SK-N-SH (cell line): Measurements from ENCODE around the gene BARX1. TPM values are rescaled to one million over a fixed set of nuclear protein-coding genes. Genes with fewer than 3 reads are reported as not detected.

Experiments used
- CTCF ChIA-PET: fragments of 300-600, 350-600 bp; formaldehyde crosslinking; extraction: SDS; loops from one replicate; lab custom pipeline; 2021; lab: Yijun Ruan, JAX
- POLR2A ChIA-PET: fragments of 350-600 bp; sonication (Branson Sonifier 250); formaldehyde crosslinking; extraction: SDS; loops from one replicate; lab custom pipeline; 2020; ENCODE audit warnings: antibody characterized with exemption, inconsistent platforms; lab: Yijun Ruan, JAX
- DNase-seq: peaks from one replicate; pipeline ENCODE4 v3.0.0; 2012
- H2AFZ ChIP-seq: fragments of 200-600 bp; sonication (generic); 2 replicates; pipeline ENCODE4 v1.8.1; 2016; ENCODE audit warnings: antibody characterized with exemption, mild to moderate bottlenecking, low read depth
- H3F3A ChIP-seq: fragments of 200-600 bp; sonication (generic); replicated peaks from 2 replicates; pipeline ENCODE3; 2016; ENCODE audit warnings: antibody characterized with exemption, mild to moderate bottlenecking; ENCODE audit not compliant: insufficient read depth
- H3K27ac ChIP-seq, 2 experiments: fragments of 200-500 bp in 1 of 2; fragments of 200-600 bp in 1 of 2; sonication (Bioruptor generic) in 1 of 2; sonication (generic), shearing (Covaris generic) in 1 of 2; 2 replicates each; pipeline versions ENCODE4 v1.5.1 to v1.6.1; 2014 to 2016; ENCODE audit warnings: low read depth in 2 of 2, inconsistent platforms in 1 of 2, low read length in 1 of 2, mild to moderate bottlenecking in 1 of 2, mixed read lengths in 1 of 2
- H3K27me3 ChIP-seq: fragments of 200-600 bp; sonication (generic), shearing (Covaris generic); 2 replicates; pipeline ENCODE4 v1.6.1; 2016; ENCODE audit warnings: mixed run types; ENCODE audit not compliant: insufficient read depth
- H3K36me3 ChIP-seq, 2 experiments: fragments of 200-500 bp in 1 of 2; fragments of 200-600 bp in 1 of 2; sonication (Bioruptor generic) in 1 of 2; sonication (generic) in 1 of 2; replicated peaks in 1 of 2; 2 replicates each; pipeline versions ENCODE3 to v1.5.1; 2014 to 2016; ENCODE audit warnings: low read length in 1 of 2, mild to moderate bottlenecking in 1 of 2; ENCODE audit not compliant: insufficient read depth in 2 of 2, control insufficient read depth in 1 of 2
- H3K4me1 ChIP-seq, 2 experiments: fragments of 200-500 bp in 1 of 2; fragments of 200-600 bp in 1 of 2; sonication (Bioruptor generic) in 1 of 2; sonication (generic), shearing (Covaris generic) in 1 of 2; 2 replicates each; pipeline versions ENCODE4 v1.5.1 to v1.6.1; 2014 to 2016; ENCODE audit warnings: low read depth in 1 of 2, low read length in 1 of 2, mixed run types in 1 of 2; ENCODE audit not compliant: insufficient read depth in 2 of 2, control insufficient read depth in 1 of 2
- H3K4me2 ChIP-seq: fragments of 200-600 bp; sonication (generic), shearing (Covaris generic); 2 replicates; pipeline ENCODE4 v1.6.1; 2017; ENCODE audit warnings: mixed run types
- H3K4me3 ChIP-seq, 2 experiments: fragments of 200-500 bp in 1 of 2; fragments of 200-600 bp in 1 of 2; sonication (Bioruptor generic) in 1 of 2; sonication (generic), shearing (Covaris generic) in 1 of 2; 2 replicates each; pipeline versions ENCODE4 v1.5.1 to v1.8.1; 2014 to 2016; ENCODE audit warnings: low read depth in 2 of 2, inconsistent platforms in 1 of 2, low read length in 1 of 2, mild to moderate bottlenecking in 1 of 2, mixed read lengths in 1 of 2, moderate library complexity in 1 of 2
- H3K79me2 ChIP-seq: fragments of 200-600 bp; sonication (generic); 2 replicates; pipeline ENCODE4 v1.8.1; 2017; ENCODE audit warnings: mild to moderate bottlenecking; ENCODE audit not compliant: insufficient read depth
- H3K9ac ChIP-seq: fragments of 200-600 bp; sonication (generic); 2 replicates; pipeline ENCODE4 v1.6.1; 2017; ENCODE audit warnings: mixed run types
- H3K9me2 ChIP-seq: fragments of 200-600 bp; sonication (generic); 2 replicates; pipeline ENCODE4 v1.6.1; 2017; ENCODE audit warnings: mixed run types
- H3K9me3 ChIP-seq: fragments of 200-600 bp; sonication (generic); 2 replicates; pipeline ENCODE4 v1.6.1; 2017; ENCODE audit warnings: mixed run types, mild to moderate bottlenecking, moderate library complexity
- H4K20me1 ChIP-seq: fragments of 200-600 bp; sonication (generic); 2 replicates; pipeline ENCODE4 v1.6.1; 2017; ENCODE audit warnings: mild to moderate bottlenecking, mixed run types; ENCODE audit not compliant: insufficient read depth
- EP300 ChIP-seq, 2 experiments: IDR thresholded peaks; 2 replicates each; pipeline versions ENCODE4 v1.4.0 to v1.6.1; 2012; ENCODE audit warnings: borderline replicate concordance in 1 of 2, low read depth in 1 of 2, low read length in 1 of 2
- GABPA ChIP-seq: IDR thresholded peaks from 2 replicates; pipeline ENCODE4 v1.4.0; 2012; ENCODE audit warnings: low read depth, mild to moderate bottlenecking
- IRF3 ChIP-seq: fragments of 150-350 bp; IDR thresholded peaks from 2 replicates; pipeline ENCODE4 v1.6.1; 2016; ENCODE audit warnings: mild to moderate bottlenecking, low read depth, low read length
- MEF2A ChIP-seq: IDR thresholded peaks from 2 replicates; pipeline ENCODE4 v1.4.0; 2012; ENCODE audit warnings: low read depth, borderline replicate concordance
- NFIC ChIP-seq: IDR thresholded peaks from 2 replicates; pipeline ENCODE4 v1.4.0; 2012; ENCODE audit warnings: borderline replicate concordance
- NRF1 ChIP-seq: IDR thresholded peaks from 2 replicates; pipeline ENCODE4 v1.6.1; 2012; ENCODE audit warnings: low read depth, mild to moderate bottlenecking, low read length
- PBX3 ChIP-seq: IDR thresholded peaks from 2 replicates; pipeline ENCODE4; 2012
- RCOR1 ChIP-seq: fragments of 150-350 bp; IDR thresholded peaks from 2 replicates; pipeline ENCODE4 v1.6.1; 2017; ENCODE audit warnings: antibody characterized with exemption, low read length
- REST ChIP-seq: IDR thresholded peaks from 2 replicates; pipeline ENCODE4 v1.6.1; 2012; ENCODE audit warnings: mild to moderate bottlenecking, low read depth, low read length, moderate library complexity
- RFX5 ChIP-seq: IDR thresholded peaks from 2 replicates; pipeline ENCODE4 v1.6.1; 2012; ENCODE audit warnings: mild to moderate bottlenecking, improper control_type of control experiment, low read length
- SMC3 ChIP-seq: IDR thresholded peaks from 2 replicates; pipeline ENCODE4 v1.6.1; 2012; ENCODE audit warnings: low read depth, low read length, improper control_type of control experiment
- TCF12 ChIP-seq: IDR thresholded peaks from 2 replicates; pipeline ENCODE4 v1.4.0; 2012
- TEAD4 ChIP-seq: IDR thresholded peaks from 2 replicates; pipeline ENCODE4 v1.4.0; 2012; ENCODE audit warnings: mild to moderate bottlenecking, borderline replicate concordance; ENCODE audit not compliant: insufficient read depth
- USF2 ChIP-seq: fragments of 150-350 bp; IDR thresholded peaks from 2 replicates; pipeline ENCODE4 v1.6.1; 2017; ENCODE audit warnings: antibody characterized with exemption, low read length, low read depth, borderline replicate concordance
- WGBS: methylation state at CpG from one replicate; pipeline ENCODE4 v1.1.6; 2017; ENCODE audit warnings: low lambda C conversion rate; 5-methylcytosine and 5-hydroxymethylcytosine counted together
- polyA plus RNA-seq, 3 experiments: library from polyadenylated mRNA; depleted of rRNA; stranded (reverse); fragments of >200 nt; gene quantifications; 2 replicates each; pipeline ENCODE4 v1.2.3, GENCODE V29; 2012

The BARX1 gene
- polyA plus RNA-seq, 1 of the 3 experiments (the other 2 are of a cell fraction) = not detected

GRCh38 chr9:93965830-93966577, 10.8 kb upstream of the BARX1 start:
- peaks cover 6% of the 10 kb centered on the region for H3K27me3 ChIP-seq
- no peak for DNase-seq
- TF ChIP-seq MEF2A (no peak), RFX5 (no peak), USF2 (no peak), TCF12 (no peak), NFIC (no peak), RCOR1 (no peak), GABPA (no peak), PBX3 (no peak), EP300 (IDR thresholded peaks at IDR 0.05; ENCODE audit: borderline replicate concordance in 1 of 2, low read depth in 1 of 2, low read length in 1 of 2) (no peak), SMC3 (no peak), NRF1 (no peak), TEAD4 (no peak), IRF3 (no peak), REST (no peak)
- TF ChIP-seq, all 33 proteins: peak for 0
- ChIA-PET POLR2A (no interaction called here), CTCF (interaction anchor here (1.4 to 8.0 kb wide), 2 partner anchors 248 to 285 kb away, joined by 4 to 126 read pairs; no protein-coding TSS in a partner anchor)
- Histone ChIP-seq H3F3A (peaks cover 6% of the 10 kb centered on the region), H2AFZ (no peak overlapping the region), H4K20me1 (no peaks in the 10 kb centered on the region), H3K9me2 (no peaks in the 10 kb centered on the region), H3K4me1 (peaks cover 0 to 3% of the 10 kb centered on the region in 2 experiments; a peak in 1 of 4 replicates), H3K9ac (no peak overlapping the region), H3K4me2 (no peak overlapping the region), H3K4me3 (no peak overlapping the region), H3K27ac (no peak overlapping the region), H3K79me2 (no peaks in the 10 kb centered on the region), H3K9me3 (no peaks in the 10 kb centered on the region), H3K36me3 (no peaks in the 10 kb centered on the region)
- WGBS = 55% methylated on average over 8 of the region's 11 CpGs
